Dendritic cell treated with granulocyte-macrophage colony-stimulating factor and Interleukin-4, amounts not matched to agents 40 ng/mL and 50 ng/mL, for 4 days (primary cell): Measurements from ENCODE around the gene DNM1.

Source experiments
- H3K27ac Mint-ChIP-seq: one replicate; pipeline ENCODE4 v1.8.0; 2022; ENCODE audit warnings: mild to moderate bottlenecking, mixed read lengths
- H3K27me3 Mint-ChIP-seq: one replicate; pipeline ENCODE4 v1.8.0; 2022; ENCODE audit warnings: mild to moderate bottlenecking, mixed read lengths
- H3K36me3 Mint-ChIP-seq: one replicate; pipeline ENCODE4 v1.8.0; 2022; ENCODE audit warnings: low read depth, mixed read lengths
- H3K4me1 Mint-ChIP-seq: one replicate; pipeline ENCODE4 v1.8.0; 2022; ENCODE audit warnings: low read depth, mixed read lengths
- H3K4me3 Mint-ChIP-seq: one replicate; pipeline ENCODE4 v1.8.0; 2022; ENCODE audit warnings: mild to moderate bottlenecking, moderate library complexity, mixed read lengths
- H3K9me3 Mint-ChIP-seq: one replicate; pipeline ENCODE4 v1.8.0; 2022; ENCODE audit warnings: mixed read lengths
- intact Hi-C: fragments of 100-400 bp; cut with micrococcal nuclease; formaldehyde crosslinking; loops from one replicate; pipeline ENCODE4 v1.15.0; 2022

The DNM1 gene

DNA sequence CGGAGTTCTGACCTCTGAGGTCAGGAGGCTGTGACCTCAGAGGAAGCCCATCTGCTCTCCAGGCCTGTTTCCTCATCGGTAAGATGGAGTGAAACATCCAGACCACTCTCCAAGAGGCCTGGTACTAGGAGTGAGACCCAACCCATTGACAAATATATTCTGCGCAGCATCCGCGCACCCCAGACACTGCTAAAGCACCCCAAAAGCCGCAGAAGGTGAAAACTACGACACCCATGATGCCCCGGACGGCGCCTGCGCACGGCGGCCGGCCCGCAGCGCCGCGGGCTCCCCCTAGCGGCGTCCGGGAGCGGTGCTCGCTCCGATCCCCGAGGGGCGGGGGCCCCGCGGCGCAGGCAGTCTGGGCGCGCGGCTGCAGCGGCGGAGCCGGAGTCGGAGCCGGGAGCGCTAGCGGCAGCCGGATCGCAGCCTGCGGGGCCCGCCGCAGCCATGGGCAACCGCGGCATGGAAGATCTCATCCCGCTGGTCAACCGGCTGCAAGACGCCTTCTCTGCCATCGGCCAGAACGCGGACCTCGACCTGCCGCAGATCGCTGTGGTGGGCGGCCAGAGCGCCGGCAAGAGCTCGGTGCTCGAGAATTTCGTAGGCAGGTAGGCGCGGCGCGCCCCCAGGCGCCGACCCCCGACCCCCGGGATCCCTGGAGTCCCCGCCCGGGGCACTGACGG lies at the start of gene DNM1:
Gene DNM1 (plus strand): TSS at position 356 of the 683 bp plus-strand sequence. CDS start 92 bp downstream, at position 448.
- no peaks in the 10 kb centered on the region for H3K9me3 Mint-ChIP-seq

GRCh38 chr9:128153947-128154695 lies 49.1 kb upstream of the DNM1 start:
- no peaks in the 10 kb centered on the region for H3K36me3 Mint-ChIP-seq
- intact Hi-C loops: no loop called here

More for the DNA sequence above, at the start of gene DNM1:
- Mint-ChIP-seq H3K27me3 (peaks cover 26% of the 10 kb centered on the region), H3K27ac (peak within 1 kb of the TSS; percentile 70), H3K4me1 (peaks cover 36% of the 10 kb centered on the region), H3K36me3 (no peaks in the 10 kb centered on the region), H3K4me3 (peak within 1 kb of the TSS; percentile 82)
- intact Hi-C loops: no loop called here

DNA sequence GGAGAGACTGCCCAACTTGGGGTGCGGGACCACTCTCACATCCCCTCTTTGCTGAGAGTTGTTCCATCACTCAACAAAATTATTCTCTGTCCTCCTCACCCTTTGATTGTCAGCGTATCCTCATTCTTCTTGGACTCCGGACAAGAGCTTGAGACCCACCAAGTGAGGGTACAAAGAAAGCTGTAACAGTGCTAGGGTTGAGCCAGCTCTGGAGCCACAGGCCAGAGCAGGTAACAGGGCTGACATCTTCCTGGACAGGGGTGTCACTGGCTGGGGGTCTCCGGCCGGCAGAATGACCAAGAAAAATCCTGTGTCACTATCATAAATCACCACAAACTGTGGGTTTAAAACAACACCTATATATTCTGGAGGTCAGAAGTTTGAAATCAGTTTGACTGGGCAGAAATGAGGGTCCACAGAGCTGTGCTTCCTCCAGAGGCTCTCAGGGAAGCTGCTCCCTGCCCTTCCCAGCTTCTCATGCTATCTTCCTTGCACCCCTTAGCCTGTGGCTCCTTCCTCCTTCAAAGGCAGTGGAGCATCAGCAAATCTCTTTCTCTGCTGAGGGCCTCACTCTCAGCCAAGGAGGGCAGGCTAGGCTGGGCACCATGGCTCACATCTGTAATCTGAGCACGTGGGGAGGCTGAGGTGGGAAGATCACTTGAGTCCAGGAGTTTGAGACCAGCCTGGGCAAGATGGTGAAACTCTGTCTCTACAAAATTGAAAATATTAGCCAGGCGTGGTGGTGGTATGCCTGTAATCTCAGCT lies 47.3 kb upstream of the DNM1 start:
- peaks cover 3% of the 10 kb centered on the region for H3K27me3 Mint-ChIP-seq
- intact Hi-C loops: no loop called here
- H3K4me3 Mint-ChIP-seq: no peak overlapping the region
- H3K4me1 Mint-ChIP-seq: peaks cover 10% of the 10 kb centered on the region
- H3K9me3 Mint-ChIP-seq: no peaks in the 10 kb centered on the region
- no peak overlapping the region for H3K27ac Mint-ChIP-seq
- no peaks in the 10 kb centered on the region for H3K36me3 Mint-ChIP-seq

More at GRCh38 chr9:128153947-128154695, 49.1 kb upstream of the DNM1 start:
- H3K9me3 Mint-ChIP-seq: no peaks in the 10 kb centered on the region
- no peak overlapping the region for H3K27ac Mint-ChIP-seq
- H3K4me3 Mint-ChIP-seq: no peak overlapping the region
- peaks cover 7% of the 10 kb centered on the region for H3K4me1 Mint-ChIP-seq
- H3K27me3 Mint-ChIP-seq: peaks cover 15% of the 10 kb centered on the region

GRCh38 chr9:128159522-128159783 lies 43.7 kb upstream of the DNM1 start:
- no peaks in the 10 kb centered on the region for H3K27me3 Mint-ChIP-seq
- peak overlapping the region; percentile 78 for H3K27ac Mint-ChIP-seq
- no peaks in the 10 kb centered on the region for H3K9me3 Mint-ChIP-seq
- peak overlapping the region; percentile 82 for H3K4me3 Mint-ChIP-seq
- peaks cover 32% of the 10 kb centered on the region for H3K4me1 Mint-ChIP-seq
- intact Hi-C loops: no loop called here
- peaks cover 27% of the 10 kb centered on the region for H3K36me3 Mint-ChIP-seq

- H3K27ac Mint-ChIP-seq: peak within 1 kb of the TSS; percentile 78
- H3K27me3 Mint-ChIP-seq: no peaks in the 10 kb centered on the region
- intact Hi-C loops: no loop called here
- H3K9me3 Mint-ChIP-seq: no peaks in the 10 kb centered on the region
- peaks cover 32% of the 10 kb centered on the region for H3K36me3 Mint-ChIP-seq
- peaks cover 34% of the 10 kb centered on the region for H3K4me1 Mint-ChIP-seq
- peak within 1 kb of the TSS; percentile 82 for H3K4me3 Mint-ChIP-seq
Measured at GRCh38 chr9:128159784-128160602, 43.2 kb upstream of the DNM1 start, which contains the start of gene BBLN. Gene BBLN, plus strand, starts transcription at chr9:128160265. Its CDS starts 143 bp downstream, at chr9:128160408.

GRCh38 chr9:128160603-128160987 lies 42.6 kb upstream of the DNM1 start:
- H3K27ac Mint-ChIP-seq: peak overlapping the region; percentile 78
- H3K4me3 Mint-ChIP-seq: peak overlapping the region; percentile 82
- H3K4me1 Mint-ChIP-seq: peaks cover 34% of the 10 kb centered on the region
- H3K9me3 Mint-ChIP-seq: no peaks in the 10 kb centered on the region
- no peaks in the 10 kb centered on the region for H3K27me3 Mint-ChIP-seq
- intact Hi-C loops: no loop called here
- H3K36me3 Mint-ChIP-seq: peaks cover 36% of the 10 kb centered on the region

- intact Hi-C loops: no loop called here
- Mint-ChIP-seq H3K9me3 (no peaks in the 10 kb centered on the region), H3K27me3 (no peaks in the 10 kb centered on the region), H3K4me1 (peaks cover 34% of the 10 kb centered on the region), H3K4me3 (peak overlapping the region; percentile 82), H3K36me3 (peaks cover 44% of the 10 kb centered on the region), H3K27ac (no peak overlapping the region)
Measured at GRCh38 chr9:128161215-128161902, 41.8 kb upstream of the DNM1 start.

- intact Hi-C loops: no loop called here
- Mint-ChIP-seq H3K36me3 (peaks cover 54% of the 10 kb centered on the region), H3K27ac (no peak overlapping the region), H3K4me1 (peaks cover 34% of the 10 kb centered on the region), H3K9me3 (no peaks in the 10 kb centered on the region), H3K27me3 (no peaks in the 10 kb centered on the region), H3K4me3 (no peak overlapping the region)
Measured at GRCh38 chr9:128162215-128163026, 40.8 kb upstream of the DNM1 start.

- Mint-ChIP-seq H3K36me3 (peaks cover 61% of the 10 kb centered on the region), H3K27me3 (no peaks in the 10 kb centered on the region), H3K9me3 (no peaks in the 10 kb centered on the region), H3K4me1 (peaks cover 34% of the 10 kb centered on the region), H3K4me3 (no peak overlapping the region), H3K27ac (no peak overlapping the region)
- intact Hi-C loops: no loop called here
Measured at GRCh38 chr9:128163027-128163515, 40.1 kb upstream of the DNM1 start.

DNA sequence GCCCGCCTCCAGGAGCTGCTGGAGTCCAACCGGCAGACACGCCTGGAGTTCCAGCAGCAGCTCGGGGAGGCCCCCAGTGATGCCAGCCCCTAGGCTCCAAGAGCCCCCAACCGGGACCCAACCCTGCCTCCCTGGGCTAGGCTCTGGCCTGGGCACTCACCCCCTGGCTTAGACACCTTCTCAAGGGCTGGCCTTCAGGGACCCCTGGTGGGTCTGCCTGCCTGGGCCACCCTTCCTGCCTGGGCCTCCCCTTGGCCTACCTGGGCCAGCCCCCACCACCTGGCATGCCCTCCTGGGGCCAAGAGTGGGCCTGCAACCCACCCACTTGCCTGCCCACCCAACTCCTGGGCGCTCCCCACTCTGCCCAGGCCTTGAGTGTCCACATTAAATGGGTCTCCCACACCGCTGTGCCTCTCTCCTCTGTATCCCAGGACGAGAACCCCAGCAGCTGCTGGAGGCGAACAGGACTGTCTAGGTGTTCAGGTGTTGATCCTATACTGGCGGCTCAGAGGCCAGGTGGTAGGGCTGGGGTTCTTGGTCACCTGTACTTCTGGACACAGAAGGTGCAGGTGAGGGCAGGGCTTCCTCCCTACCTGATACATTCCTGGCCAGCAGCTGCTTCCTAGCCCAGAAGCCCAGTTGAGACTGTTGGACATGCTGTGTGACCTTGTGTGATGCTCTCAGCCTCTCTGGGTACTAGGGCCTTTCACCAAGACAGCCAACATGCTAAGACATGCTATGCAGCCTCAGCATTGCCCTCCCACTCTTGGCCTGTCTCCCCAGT lies 39.5 kb upstream of the DNM1 start:
- Mint-ChIP-seq H3K27ac (peak overlapping the region; percentile 43), H3K36me3 (peaks cover 67% of the 10 kb centered on the region), H3K9me3 (no peaks in the 10 kb centered on the region), H3K4me1 (peaks cover 34% of the 10 kb centered on the region), H3K4me3 (no peak overlapping the region), H3K27me3 (no peaks in the 10 kb centered on the region)
- intact Hi-C loops: no loop called here

DNA sequence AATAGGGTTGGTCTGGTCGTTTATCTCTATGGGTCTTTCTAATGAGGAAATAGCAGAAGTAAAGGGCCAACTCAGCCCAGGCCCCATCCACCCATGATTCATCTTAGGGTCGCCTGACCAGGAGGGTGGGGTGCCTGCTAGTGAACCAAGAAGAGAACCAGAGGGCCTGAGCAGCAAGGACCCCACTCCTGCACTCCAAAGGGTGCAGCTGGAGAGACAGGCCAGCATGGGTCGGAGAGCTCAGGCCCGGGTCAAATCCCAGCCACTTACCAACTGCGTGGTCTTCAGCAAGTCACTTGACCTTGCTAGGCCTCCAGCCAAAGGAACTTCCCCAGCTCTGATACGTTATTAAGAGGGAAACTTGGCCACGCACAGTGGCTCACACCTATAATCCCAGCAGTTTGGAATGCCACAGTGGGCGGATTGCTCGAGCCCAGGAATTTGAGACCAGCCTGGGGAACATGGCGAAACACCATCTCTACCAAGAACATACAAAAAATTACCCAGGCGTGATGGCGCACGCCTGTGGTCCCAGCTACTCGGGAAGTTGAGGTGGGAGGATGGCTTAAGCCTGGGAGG lies 38.8 kb upstream of the DNM1 start:
- intact Hi-C loops: no loop called here
- Mint-ChIP-seq H3K27ac (peak overlapping the region; percentile 43), H3K9me3 (no peaks in the 10 kb centered on the region), H3K27me3 (no peaks in the 10 kb centered on the region), H3K4me1 (peaks cover 31% of the 10 kb centered on the region), H3K36me3 (peaks cover 74% of the 10 kb centered on the region), H3K4me3 (no peak overlapping the region)
